Colon (tissue), 2 donors: Measurements from ENCODE around the gene SLC16A8.
"Not testable (repeated sequence)": the region's sequence is repeated elsewhere in the genome, so short reads cannot be mapped to it uniquely, and the experiment has no call there.

Experiments used
- FAIRE-seq: peaks from 2 replicates; lab custom pipeline; 2012; peaks lifted over from hg19 to GRCh38; lab: Jason Lieb, UNC
- donor health status: control.
- donor health status: control.

The SLC16A8 gene

DNA sequence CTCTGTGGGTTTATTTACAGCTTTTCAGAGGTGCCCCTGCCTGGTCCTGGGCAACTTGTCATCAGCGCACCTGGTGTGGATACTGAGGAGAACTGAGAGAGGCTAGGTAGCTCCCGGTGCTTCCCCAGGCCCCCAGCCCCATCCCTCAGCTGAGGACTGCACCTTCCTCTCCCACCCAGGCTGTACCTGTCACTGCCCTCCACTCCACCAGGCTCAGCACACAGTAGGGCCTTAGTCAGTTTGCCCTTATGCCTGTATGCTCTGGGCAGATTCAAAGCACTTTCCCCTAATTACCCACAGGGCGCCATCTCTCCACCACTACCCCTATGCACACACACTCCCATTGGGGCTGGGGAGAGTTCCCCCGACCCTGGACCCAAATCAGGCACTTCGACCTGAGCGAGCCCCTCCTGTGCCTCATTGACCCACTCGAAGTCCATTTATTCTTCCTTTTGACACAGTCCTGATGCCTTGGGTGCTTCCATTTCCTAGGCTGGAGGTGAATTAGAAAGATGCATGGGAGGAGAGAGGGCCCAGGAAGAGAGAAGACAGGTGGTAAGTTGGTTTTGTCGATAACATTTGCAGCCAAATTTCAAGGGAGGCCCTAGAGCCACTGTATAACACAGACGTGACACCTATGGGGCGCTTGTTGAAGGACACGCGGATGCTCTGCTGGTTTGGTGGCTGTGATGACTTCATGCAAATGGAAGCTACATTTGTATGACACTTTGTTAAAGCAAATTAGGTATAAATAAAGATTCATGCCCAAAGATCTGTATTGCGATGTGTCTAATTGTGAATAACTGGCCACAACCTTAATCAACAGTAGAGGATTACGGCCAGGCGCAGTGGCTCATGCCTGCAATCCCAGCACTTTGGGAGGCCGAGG lies 40.6 kb downstream of the SLC16A8 start:
- FAIRE-seq: no peak

GRCh38 chr22:38042488-38042790 lies 41.5 kb downstream of the SLC16A8 start:
- no peak for FAIRE-seq

- no peak for FAIRE-seq
These were observed 42.1 kb downstream of the SLC16A8 start for GRCh38 chr22:38041760-38042487.

DNA sequence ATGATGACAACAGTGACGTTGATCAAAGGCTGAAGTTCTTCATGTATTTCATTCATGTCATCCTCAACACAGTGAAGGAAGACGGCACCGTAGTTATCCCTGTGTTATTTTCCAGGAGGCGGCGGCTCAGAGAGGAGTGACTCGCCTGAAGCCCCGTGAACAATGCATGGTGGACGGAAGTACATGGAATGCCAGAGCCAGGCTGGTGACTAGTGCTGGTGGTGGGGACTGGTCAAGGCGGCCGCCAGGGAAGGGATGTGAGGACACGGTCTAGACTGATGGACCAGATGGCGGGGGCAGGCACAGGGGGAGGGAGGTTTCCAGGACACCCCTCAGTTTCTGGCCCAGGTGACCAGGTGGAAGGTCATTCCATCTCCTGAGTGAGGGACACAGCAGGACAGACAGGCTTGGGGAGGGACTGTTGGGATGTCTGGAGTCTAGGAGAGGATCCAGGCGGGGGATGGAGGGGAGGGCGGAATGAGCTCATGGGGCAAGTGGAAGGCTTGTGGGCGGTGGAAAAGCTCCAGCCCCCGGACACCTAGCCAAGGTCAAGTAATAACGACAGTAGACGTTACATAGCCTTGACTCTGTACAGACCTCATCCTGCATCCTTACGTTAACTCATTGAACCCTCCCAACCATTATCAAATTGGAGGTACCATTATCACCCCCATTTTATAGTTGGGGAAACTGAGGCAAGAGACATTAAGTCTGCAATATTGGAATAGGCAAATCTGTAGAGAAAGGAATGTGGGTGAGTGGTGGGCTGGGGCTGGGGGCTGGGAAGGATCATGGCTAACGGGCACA lies 42.8 kb downstream of the SLC16A8 start:
- FAIRE-seq: no peak

GRCh38 chr22:38038890-38039812 lies 44.8 kb downstream of the SLC16A8 start:
- FAIRE-seq: no peak

- no peak for FAIRE-seq
These were observed 45.6 kb downstream of the SLC16A8 start for GRCh38 chr22:38038426-38038825.

DNA sequence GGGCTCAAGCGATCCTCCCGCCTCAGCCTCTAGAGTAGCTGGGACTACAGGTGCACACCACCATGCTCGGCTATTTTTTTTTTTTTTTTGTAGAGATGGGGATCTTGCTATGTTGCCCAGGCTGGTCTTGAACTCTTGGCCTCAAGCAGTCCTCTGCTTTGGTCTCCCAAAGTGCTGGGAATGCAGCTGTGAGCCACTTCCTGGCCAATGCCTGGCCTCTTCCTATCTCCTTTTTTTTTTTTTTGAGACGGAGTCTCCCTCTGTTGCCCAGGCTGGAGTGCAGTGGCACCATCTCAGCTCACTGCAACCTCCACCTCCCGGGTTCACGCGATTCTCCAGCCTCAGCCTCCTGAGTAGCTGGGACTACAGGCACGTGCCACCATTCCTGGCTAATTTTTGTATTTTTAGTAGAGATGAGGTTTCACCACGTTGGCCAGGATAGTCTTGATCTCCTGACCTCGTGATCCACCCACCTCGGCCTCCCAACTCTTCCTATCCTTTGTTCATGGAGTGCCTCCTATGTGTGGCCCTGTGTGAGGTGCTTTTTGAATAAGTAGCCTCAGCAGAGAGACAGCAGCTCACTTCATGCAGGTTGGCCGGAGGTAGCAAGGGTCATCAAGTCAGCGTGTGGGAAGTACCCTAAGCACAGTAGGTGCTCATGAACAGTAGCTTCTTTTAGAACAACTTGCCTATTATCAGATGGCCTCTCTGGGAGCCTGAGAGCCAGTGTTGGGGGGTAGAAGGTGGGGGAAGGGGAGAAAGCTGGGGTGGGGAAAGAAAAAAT lies 46.4 kb downstream of the SLC16A8 start:
- FAIRE-seq: not testable (repeated sequence)

GRCh38 chr22:38036392-38037062 lies 47.5 kb downstream of the SLC16A8 start:
- no peak for FAIRE-seq

DNA sequence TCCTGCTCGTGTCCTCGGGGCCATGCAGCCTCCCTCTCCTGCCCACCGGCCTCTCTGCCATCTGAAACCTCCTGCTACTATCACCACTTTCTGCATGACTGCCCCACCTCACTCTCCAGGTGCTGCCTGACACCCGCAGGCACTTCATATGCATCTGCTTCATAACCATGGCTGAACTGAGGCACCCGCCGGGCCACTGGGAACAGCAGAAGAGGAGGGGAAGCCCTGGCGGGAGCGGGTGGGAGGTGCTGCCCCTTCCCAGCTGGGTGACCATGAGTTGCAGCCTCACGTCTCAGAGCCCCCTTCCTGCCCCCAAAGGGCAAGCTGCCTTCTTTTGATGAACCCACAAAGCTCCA lies 48.5 kb downstream of the SLC16A8 start:
- no peak for FAIRE-seq

- FAIRE-seq: no peak
These were observed 49.0 kb downstream of the SLC16A8 start for GRCh38 chr22:38034884-38035529.

- no peak for FAIRE-seq
These were observed 49.6 kb downstream of the SLC16A8 start for GRCh38 chr22:38034278-38034882.

DNA sequence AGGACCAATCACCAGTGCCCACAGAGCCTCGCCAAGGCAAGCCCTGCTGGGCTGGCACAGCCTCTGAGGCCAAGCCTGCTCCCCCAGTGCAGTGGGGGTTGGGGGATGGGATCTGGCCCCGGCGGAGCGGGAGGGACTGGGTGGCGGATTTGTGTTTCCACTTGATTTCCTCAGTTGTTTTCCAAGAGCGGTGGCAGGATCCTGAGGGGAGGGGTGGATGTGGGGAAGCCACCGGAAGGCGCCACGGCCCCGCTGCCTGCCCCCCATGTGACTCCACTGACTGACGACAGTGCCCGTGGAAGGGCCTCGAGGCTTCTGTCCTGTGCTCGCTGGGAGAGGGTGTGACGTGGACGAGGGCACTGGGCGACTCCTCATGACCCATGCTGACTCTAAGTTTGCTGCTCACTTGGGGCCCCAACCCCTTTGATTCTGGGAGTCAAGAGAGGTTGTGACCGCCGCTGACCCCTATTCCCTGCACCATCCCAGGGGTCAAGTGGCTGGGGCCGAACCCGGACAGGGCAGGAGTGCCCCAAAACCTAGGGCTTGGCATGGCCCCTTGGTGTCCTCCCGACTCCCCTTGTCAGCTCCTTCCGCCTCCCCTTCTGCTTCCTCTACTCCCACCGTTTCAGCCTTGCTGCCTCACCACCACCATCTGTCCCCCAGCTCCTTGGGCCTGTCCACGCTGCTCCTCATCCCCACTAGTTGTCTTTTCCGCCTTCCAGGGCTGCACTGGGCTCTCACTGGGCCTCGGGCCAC lies 50.3 kb downstream of the SLC16A8 start:
- no peak for FAIRE-seq

DNA sequence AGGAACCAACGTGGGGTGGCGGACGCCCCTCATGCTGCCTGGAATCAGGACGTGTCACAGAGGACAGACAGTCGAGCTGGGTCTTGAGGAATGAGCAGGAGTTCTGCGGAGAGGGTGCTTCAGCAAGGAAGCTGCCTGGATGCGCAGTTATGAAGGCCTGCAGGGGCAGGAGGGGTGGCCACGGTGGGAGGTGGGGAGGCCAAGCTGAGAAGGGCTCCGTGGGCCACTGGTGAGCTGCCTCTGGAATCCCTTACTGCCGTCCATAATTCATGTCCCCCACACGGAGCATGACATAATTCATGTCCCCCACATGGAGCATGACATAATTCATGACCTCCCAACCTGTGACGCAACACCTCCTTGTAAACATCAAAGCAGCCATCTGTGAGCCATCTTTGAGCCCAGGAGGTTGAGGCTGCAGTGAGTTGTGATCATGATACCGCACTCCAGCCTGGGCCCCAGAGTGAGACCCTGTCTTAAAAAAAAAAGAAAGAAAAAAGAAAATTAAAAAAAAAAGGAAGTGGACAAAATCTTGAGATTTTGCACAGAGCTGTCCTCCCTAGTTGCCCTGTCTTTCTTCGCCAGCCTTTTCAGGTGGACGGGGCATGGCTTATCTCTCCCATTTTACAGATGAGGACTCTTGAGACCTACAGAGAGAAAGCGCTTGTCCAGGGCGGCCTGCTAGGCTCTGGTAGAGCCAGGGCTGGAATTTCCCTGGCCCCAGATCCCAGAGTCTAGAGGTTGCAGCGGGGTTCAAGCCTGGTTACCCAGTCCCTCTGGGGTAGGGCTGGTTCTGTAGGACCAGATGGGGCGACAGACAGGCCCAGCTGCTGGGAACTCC lies 51.1 kb downstream of the SLC16A8 start:
- no peak for FAIRE-seq

GRCh38 chr22:38031491-38031890 lies 52.5 kb downstream of the SLC16A8 start:
- FAIRE-seq: no peak

DNA sequence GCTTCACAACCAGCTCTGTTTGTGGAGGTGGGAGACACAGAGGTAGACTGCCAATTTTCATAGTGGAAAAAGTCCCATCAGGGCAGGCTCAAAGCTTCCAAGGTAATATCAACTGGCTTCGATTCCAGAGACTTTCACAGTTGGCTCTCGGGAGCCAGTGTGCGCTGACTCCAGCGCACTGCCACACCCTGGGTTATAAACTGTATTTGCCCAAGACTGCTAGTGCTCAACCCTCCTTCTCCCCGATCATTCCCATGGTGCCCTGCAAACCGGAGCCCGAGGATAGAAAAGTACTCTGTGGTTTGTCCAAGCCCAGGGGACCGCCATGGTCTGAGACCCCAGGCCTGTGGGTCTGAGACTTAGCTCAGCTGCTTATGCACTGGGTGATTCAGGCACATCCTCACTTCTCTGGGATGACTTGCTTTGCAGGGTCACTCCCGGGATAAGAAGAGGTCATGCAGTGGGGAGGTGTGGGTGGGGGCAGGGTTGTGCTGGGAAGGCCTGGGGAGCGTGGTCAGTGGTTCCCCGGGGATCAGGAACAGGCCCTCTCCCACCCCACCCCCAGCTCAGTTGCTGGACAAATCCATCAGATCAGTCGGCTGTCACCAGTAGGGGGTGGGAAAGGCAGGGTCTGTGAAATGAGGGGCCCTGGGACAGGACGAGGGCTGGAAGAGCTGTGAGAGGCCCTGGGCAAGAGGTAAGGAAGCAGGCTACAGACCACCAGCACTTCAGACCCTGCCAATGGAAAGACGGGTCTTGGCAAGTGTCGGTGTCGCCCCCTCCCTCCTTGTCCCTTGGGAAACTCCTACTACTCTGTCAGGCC lies 53.5 kb downstream of the SLC16A8 start:
- no peak for FAIRE-seq

- FAIRE-seq: no peak
These were observed 54.1 kb downstream of the SLC16A8 start for GRCh38 chr22:38029901-38030300.

- FAIRE-seq: no peak
These were observed 54.6 kb downstream of the SLC16A8 start for GRCh38 chr22:38029370-38029769.
